Measurements from ENCODE around the gene STARD6.
A peak's percentile ranks its signal among the peaks of the same experiment; 100 is the strongest.
"Not testable (repeated sequence)": the region's sequence is repeated elsewhere in the genome, so short reads cannot be mapped to it uniquely, and the experiment has no call there.

The STARD6 gene

GRCh38 chr18:54316071-54316820, 41.4 kb downstream of the STARD6 start:
- peak; percentile 7 for DNase-seq (ENCODE audit: low read depth)
- TF ChIP-seq CTCF (conservative IDR thresholded peaks at IDR 0.05; ENCODE audit: low read length): no peak; the same call in 1 of the 2 replicates
- H3K4me3 ChIP-seq (ENCODE audit: low read length): no peak overlapping the region

- DNase-seq (ENCODE audit: low read depth); H3K4me3 ChIP-seq (ENCODE audit: low read length): not testable (repeated sequence)
Observed at GRCh38 chr18:54309564-54309963, 48.1 kb downstream of the STARD6 start.

- DNase-seq (ENCODE audit: low read depth): no peak
- no peak overlapping the region for H3K4me3 ChIP-seq (ENCODE audit: low read length)
- TF ChIP-seq CTCF (conservative IDR thresholded peaks at IDR 0.05; ENCODE audit: low read length): no peak
Observed at GRCh38 chr18:54303408-54303807, 54.2 kb downstream of the STARD6 start.

- DNase-seq (ENCODE audit: low read depth); H3K4me3 ChIP-seq (ENCODE audit: low read length): not testable (repeated sequence)
Observed at GRCh38 chr18:54298991-54299390, 58.7 kb downstream of the STARD6 start.

GRCh38 chr18:54296062-54296461, 61.6 kb downstream of the STARD6 start:
- TF ChIP-seq CTCF (conservative IDR thresholded peaks at IDR 0.05; ENCODE audit: low read length): no peak
- peak; percentile 3 for DNase-seq (ENCODE audit: low read depth)
- no peak overlapping the region for H3K4me3 ChIP-seq (ENCODE audit: low read length)

GRCh38 chr18:54294274-54294673, 63.4 kb downstream of the STARD6 start:
- TF ChIP-seq CTCF (conservative IDR thresholded peaks at IDR 0.05; ENCODE audit: low read length): no peak
- H3K4me3 ChIP-seq (ENCODE audit: low read length): no peak overlapping the region
- no peak for DNase-seq (ENCODE audit: low read depth)

- DNase-seq (ENCODE audit: low read depth): peak; percentile 53
- H3K4me3 ChIP-seq (ENCODE audit: low read length): no peak overlapping the region
- TF ChIP-seq CTCF (conservative IDR thresholded peaks at IDR 0.05; ENCODE audit: low read length): no peak
Observed at GRCh38 chr18:54284981-54285785, 72.5 kb downstream of the STARD6 start.

GRCh38 chr18:54284535-54284934, 73.1 kb downstream of the STARD6 start:
- TF ChIP-seq CTCF (conservative IDR thresholded peaks at IDR 0.05; ENCODE audit: low read length): no peak
- DNase-seq (ENCODE audit: low read depth): no peak
- no peak overlapping the region for H3K4me3 ChIP-seq (ENCODE audit: low read length)

Data from AG10803 (cell line).